Camera-type eye (tissue), 1 donor: ENCODE measurements around the gene CEP164. TPM values are rescaled to one million over a fixed set of nuclear protein-coding genes. Genes with fewer than 3 reads are reported as not detected.

Experiments used
- total RNA-seq: library from RNA; depleted of rRNA; stranded (reverse); fragments of >200 nt; gene quantifications from one replicate; pipeline ENCODE4 v1.2.3, GENCODE V29; 2014

Gene CEP164
- 53.5 TPM for total RNA-seq

GRCh38 chr11:117327567-117328374, at the start of gene CEP164:
Gene CEP164, plus strand, starts transcription at chr11:117327854. Its CDS starts 10,733 bp downstream, at chr11:117338587.

DNA sequence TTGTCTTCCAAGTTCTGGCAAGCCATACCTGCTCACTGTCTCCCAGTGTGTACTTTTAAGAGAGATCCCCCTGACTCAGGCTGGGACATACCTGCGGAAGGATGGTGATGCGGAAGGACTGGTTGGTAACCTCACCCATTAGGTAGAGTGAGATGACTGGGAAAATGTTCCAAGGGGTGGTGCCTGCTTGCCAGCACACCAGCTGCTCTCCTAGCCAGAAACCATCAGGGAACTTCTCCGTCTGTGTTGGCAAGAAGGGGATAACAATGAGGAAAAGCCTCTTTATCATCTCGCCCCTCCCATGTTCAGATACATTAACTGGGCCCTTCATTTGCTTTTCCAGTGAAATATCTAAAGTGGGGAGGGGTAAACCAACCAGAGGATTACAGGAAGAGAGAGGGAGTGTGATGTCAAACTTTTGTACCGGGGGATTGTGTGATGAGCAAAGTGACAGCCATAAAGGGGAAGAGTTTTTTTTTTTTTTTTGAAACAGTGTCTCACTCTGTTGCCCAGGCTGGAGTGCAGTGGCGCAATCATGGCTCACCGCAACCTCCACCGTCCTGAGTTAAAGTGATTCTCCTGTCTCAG, 36.8 kb upstream of the CEP164 start, which contains the start of gene BACE1-AS:
Gene BACE1-AS (plus strand): TSS at position 538 of the 588 bp plus-strand sequence.

DNA sequence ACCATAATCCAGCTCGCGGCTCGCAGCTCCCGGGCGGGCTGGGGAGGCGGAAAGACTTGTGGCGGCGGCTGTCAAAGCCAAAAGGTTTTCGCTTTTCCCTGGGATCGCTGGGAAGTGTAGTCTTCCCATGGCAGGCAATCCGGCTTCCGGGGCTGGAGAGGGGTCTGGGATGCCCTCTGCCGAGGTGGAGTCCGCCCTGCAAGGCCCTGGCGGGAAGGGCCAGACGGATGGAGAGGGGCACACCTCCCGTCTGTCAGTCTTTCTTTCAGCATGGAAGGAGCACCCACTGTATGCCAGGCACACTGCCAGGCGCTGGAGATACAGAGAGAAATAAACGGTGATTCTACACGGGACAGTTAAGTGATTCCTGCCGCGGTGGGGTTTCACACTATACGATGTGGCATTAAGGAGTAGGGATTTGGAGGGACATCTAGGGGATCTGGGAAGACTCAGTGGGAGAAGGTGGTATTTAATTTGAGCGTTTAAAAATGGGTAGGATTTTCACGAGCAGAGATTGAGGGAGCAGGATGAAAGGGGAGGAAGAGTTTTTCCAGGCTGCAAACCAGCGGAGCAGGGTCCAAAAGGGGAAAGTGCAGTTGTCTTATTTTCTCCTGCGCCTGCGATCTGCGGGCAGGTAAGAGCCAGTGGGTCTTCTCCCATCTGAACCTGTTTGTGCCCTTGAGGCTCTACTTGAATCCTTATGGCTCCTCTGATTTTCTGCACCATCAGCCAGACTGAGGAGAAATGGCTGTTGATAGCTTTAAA, 11.3 kb upstream of the CEP164 start, which contains the start of gene BACE1:
Gene BACE1 (minus strand): TSS at position 60 of the 765 bp plus-strand sequence. CDS start 461 bp downstream, outside the sequence.

Other genes starting within 250 kb of the CEP164 start
- gene SIK3, start 229.4 kb upstream of the CEP164 start, total RNA-seq: 107 TPM
- 111 TPM for gene PAFAH1B2, start 183.6 kb upstream of the CEP164 start, total RNA-seq
- gene SIDT2, start 149.1 kb upstream of the CEP164 start, total RNA-seq: 24.1 TPM
- 247 TPM for gene TAGLN, start 128.5 kb upstream of the CEP164 start, total RNA-seq
- gene PCSK7, start 95.8 kb upstream of the CEP164 start, total RNA-seq: 52.1 TPM
- 32.9 TPM for gene RNF214, start 95.2 kb upstream of the CEP164 start, total RNA-seq
- gene BACE1-AS, start 36.5 kb upstream of the CEP164 start, total RNA-seq: 9.7 TPM
- gene BACE1, start 11.6 kb upstream of the CEP164 start, total RNA-seq: 37.7 TPM